ENCODE measurements around the gene PNMA8B. TPM values are rescaled to one million over a fixed set of nuclear protein-coding genes. Genes with fewer than 3 reads are reported as not detected.
"Not testable (repeated sequence)": the region's sequence is repeated elsewhere in the genome, so short reads cannot be mapped to it uniquely, and the experiment has no call there.

The PNMA8B gene
- total RNA-seq, 1 donor from 2014 or later = 2.4 TPM

- Mint-ChIP-seq H3K27me3 (peaks cover 4% of the 10 kb centered on the region), H3K9me3 (no peaks in the 10 kb centered on the region)
These were observed 8.3 kb upstream of the PNMA8B start for GRCh38 chr19:46503848-46504453.

DNA sequence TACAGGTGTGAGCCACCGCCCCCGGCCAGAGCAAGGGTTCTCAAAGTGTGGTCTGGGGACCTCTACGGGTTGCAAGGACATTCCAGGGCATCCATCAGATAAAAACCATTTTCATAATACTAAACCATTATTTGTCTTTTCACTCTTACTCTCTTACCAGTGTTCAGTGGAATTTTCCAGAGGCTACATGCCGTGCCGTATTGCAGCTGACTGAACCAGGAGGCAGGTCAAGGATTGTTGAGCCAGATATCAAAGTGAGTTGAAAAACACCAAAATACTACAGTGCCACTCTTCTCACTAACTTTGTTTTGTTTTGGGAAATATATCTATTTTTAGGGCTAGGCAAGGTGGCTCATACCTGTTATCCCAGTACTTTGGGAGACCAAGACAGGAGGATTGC lies 7.2 kb upstream of the PNMA8B start:
- H3K27ac Mint-ChIP-seq = no peak overlapping the region

More at GRCh38 chr19:46503848-46504453, 8.3 kb upstream of the PNMA8B start:
- Mint-ChIP-seq H3K36me3 (no peaks in the 10 kb centered on the region), H3K27ac (no peak overlapping the region), H3K4me1 (ENCODE audit: unreplicated experiment) (no peaks in the 10 kb centered on the region), H3K4me3 (no peak overlapping the region)
- no peak for DNase-seq (ENCODE audit: extremely low spot score, unreplicated experiment)
- TF ChIP-seq, protein P1, sequence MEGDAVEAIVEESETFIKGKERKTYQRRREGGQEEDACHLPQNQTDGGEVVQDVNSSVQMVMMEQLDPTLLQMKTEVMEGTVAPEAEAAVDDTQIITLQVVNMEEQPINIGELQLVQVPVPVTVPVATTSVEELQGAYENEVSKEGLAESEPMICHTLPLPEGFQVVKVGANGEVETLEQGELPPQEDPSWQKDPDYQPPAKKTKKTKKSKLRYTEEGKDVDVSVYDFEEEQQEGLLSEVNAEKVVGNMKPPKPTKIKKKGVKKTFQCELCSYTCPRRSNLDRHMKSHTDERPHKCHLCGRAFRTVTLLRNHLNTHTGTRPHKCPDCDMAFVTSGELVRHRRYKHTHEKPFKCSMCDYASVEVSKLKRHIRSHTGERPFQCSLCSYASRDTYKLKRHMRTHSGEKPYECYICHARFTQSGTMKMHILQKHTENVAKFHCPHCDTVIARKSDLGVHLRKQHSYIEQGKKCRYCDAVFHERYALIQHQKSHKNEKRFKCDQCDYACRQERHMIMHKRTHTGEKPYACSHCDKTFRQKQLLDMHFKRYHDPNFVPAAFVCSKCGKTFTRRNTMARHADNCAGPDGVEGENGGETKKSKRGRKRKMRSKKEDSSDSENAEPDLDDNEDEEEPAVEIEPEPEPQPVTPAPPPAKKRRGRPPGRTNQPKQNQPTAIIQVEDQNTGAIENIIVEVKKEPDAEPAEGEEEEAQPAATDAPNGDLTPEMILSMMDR (conservative IDR thresholded peaks at IDR 0.05) = no peak

DNA sequence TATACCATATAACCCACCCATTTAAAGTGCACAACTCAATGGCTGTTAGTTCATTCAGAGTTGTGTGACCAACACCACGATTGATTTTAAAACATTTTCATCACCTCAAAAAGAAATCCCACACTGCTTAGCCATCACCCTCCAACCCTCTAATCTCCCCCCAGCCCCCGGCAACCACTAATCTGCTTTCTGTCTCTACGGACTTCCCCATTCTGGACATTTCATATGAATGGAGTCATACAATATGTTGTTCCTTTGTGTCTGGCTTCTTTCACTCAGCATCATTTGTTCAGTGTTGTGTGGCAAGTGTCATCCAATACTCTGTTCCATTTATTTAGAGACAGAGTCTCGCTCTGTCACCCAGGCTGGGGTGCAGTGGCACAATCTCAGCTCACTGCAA lies 4.0 kb upstream of the PNMA8B start:
- TF ChIP-seq, protein P1 (conservative IDR thresholded peaks at IDR 0.05) = no peak
- H3K4me3 Mint-ChIP-seq = no peak overlapping the region
- H3K9me3 Mint-ChIP-seq = no peaks in the 10 kb centered on the region
- no peaks in the 10 kb centered on the region for H3K36me3 Mint-ChIP-seq
- peaks cover 9% of the 10 kb centered on the region for H3K4me1 Mint-ChIP-seq (ENCODE audit: unreplicated experiment)
- H3K27ac Mint-ChIP-seq = no peak overlapping the region
- no peak for DNase-seq (ENCODE audit: extremely low spot score, unreplicated experiment)
- H3K27me3 Mint-ChIP-seq = peaks cover 5% of the 10 kb centered on the region

More for the DNA sequence above, 7.2 kb upstream of the PNMA8B start:
- TF ChIP-seq, protein P1 (conservative IDR thresholded peaks at IDR 0.05) = no peak
- Mint-ChIP-seq H3K36me3 (no peaks in the 10 kb centered on the region), H3K4me1 (ENCODE audit: unreplicated experiment) (peaks cover 2% of the 10 kb centered on the region), H3K4me3 (no peak overlapping the region), H3K9me3 (no peaks in the 10 kb centered on the region), H3K27me3 (peaks cover 4% of the 10 kb centered on the region)
- DNase-seq (ENCODE audit: extremely low spot score, unreplicated experiment) = no peak

DNA sequence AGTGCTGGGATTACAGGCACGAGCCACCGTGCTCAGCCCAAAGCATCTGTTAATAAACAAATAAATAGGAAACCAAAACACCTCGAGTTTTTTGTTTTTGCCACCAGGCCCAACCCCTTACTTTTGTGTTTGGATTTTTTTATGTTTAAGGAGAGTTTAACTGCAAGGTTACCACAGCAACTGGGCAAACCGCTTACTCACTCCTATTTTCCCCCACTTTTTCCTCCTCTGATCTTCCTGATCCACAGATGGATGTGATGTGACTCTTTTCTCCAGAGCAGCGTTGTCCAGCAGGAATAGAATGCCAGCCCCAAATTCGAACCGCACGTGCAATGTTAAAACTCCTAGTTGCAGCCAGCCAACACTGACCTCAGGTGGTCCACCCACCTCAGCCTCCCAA lies 2.1 kb upstream of the PNMA8B start:
- no peaks in the 10 kb centered on the region for H3K36me3 Mint-ChIP-seq
- no peaks in the 10 kb centered on the region for H3K9me3 Mint-ChIP-seq
- no peak overlapping the region for H3K4me3 Mint-ChIP-seq
- H3K27me3 Mint-ChIP-seq = peaks cover 14% of the 10 kb centered on the region
- DNase-seq (ENCODE audit: extremely low spot score, unreplicated experiment) = no peak
- no peak overlapping the region for H3K27ac Mint-ChIP-seq
- peaks cover 9% of the 10 kb centered on the region for H3K4me1 Mint-ChIP-seq (ENCODE audit: unreplicated experiment)
- TF ChIP-seq, protein P1 (conservative IDR thresholded peaks at IDR 0.05) = no peak

DNA sequence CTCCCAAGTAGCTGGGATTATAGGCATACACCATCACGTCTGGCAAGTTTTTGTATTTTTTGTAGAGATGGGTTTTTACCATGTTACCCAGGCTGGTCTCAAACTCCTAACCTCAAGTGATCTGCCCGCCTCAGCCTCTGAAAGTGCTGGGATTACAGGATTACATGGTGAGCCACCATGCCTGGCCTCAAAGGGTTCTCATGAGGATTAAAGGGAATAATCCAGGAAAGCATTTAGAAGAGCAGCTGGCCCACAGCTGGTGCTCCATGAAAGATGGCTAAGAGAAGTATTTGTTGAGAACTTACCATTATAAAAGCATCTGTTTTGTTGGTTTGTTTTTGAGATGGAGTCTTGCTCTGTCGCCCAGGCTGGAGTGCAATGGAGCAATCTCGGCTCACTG lies 1.2 kb upstream of the PNMA8B start:
- not testable (repeated sequence) for H3K4me1 Mint-ChIP-seq (ENCODE audit: unreplicated experiment); H3K36me3 Mint-ChIP-seq; H3K9me3 Mint-ChIP-seq; DNase-seq (ENCODE audit: extremely low spot score, unreplicated experiment); H3K27ac Mint-ChIP-seq
- H3K27me3 Mint-ChIP-seq = peaks cover 18% of the 10 kb centered on the region
- peak overlapping the region; percentile 44 for H3K4me3 Mint-ChIP-seq

DNA sequence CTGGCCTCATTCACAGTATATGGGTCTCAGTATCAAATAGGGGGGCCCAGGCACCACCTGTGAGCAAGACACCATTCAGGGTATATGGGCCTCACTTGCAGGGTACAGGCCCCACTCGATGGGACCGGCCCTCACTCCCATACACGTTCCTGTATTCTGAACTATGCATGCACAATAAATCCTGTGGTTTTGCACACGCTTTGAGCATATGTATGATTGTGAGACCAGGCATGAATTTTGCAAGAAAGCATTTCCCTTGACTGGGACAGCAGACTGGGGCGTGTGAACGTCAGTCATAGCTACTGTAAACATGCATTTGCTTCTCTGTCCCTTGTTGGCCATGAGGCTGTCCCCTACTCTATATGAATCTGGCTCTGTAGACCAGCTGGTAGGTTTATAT lies 637 bp upstream of the PNMA8B start:
- no peak overlapping the region for H3K27ac Mint-ChIP-seq
- DNase-seq (ENCODE audit: extremely low spot score, unreplicated experiment) = no peak
- H3K9me3 Mint-ChIP-seq = no peaks in the 10 kb centered on the region
- no peak overlapping the region for H3K4me3 Mint-ChIP-seq
- no peaks in the 10 kb centered on the region for H3K36me3 Mint-ChIP-seq
- peaks cover 9% of the 10 kb centered on the region for H3K4me1 Mint-ChIP-seq (ENCODE audit: unreplicated experiment)
- TF ChIP-seq, protein P1 (conservative IDR thresholded peaks at IDR 0.05) = no peak
- peaks cover 23% of the 10 kb centered on the region for H3K27me3 Mint-ChIP-seq
